GM18870 (cell line): Measurements from ENCODE around the gene TAS2R46.
"Not testable (repeated sequence)": the region's sequence is repeated elsewhere in the genome, so short reads cannot be mapped to it uniquely, and the experiment has no call there.

Source experiments
- ATAC-seq: cut with Tn5 transposase; IDR thresholded peaks from one replicate; pipeline ENCODE4 v1.9.1; 2021; ENCODE audit warnings: moderate library complexity; ENCODE audit not compliant: unreplicated experiment

TAS2R46 gene, protein sequence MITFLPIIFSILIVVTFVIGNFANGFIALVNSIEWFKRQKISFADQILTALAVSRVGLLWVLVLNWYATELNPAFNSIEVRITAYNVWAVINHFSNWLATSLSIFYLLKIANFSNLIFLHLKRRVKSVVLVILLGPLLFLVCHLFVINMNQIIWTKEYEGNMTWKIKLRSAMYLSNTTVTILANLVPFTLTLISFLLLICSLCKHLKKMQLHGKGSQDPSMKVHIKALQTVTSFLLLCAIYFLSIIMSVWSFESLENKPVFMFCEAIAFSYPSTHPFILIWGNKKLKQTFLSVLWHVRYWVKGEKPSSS

DNA sequence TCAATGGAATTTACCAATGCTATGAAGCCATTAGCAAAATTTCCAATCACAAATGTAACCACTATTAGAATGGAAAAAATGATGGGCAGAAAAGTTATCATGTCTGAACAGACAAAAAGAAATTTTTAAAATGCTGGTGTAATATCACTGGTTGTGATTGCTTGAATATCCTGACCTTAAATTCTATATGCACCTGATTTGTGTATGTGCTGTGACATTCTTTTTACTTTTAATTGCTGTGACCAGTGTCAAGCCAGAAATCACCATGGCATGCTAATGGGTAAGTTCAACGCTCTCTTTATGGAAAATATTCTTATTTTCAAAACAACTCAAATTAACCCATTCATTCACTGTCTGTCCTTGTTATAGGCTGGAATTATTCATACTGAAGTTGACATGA lies at the start of gene TAS2R46:
TSS of gene TAS2R46 (minus strand) at position 101 of the 400 bp plus-strand sequence. CDS start at position 101, 0 bp downstream.
- ATAC-seq: not testable (repeated sequence)

DNA sequence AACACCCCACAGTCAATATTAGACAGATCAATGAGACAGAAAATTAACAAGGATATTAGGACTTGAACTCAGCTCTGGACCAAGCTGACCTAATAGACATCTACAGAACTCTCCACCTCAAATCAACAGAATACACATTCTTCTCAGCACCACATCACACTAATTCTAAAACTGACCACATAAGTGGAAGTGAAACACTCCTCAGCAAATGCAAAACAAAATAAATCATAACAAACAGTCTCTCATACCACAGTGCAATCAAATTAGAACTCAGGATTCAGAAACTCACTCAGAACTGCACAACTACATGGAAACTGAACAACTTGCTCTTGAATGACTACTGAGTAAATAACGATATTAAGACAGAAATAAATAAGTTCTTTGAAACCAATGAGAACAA lies 49.1 kb upstream of the TAS2R46 start:
- not testable (repeated sequence) for ATAC-seq

DNA sequence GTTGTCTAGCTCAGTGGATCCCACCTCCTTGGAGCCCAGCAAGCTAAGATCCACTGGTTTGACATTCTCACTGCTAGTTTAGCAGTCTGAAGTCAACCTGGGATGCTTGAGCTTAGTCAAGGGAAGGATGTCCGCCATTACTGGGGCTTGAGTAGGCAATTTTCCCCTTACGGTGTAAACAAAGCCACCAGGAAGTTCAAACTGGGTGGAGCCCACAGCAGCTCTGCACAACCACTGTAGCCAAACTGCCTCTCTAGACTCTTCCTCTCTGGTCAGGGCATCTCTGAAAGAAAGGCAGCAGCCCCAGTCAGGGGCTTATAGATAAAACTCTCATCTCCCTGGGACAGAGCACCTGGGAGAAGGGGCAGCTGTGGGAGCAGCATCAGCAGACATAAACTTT lies 46.8 kb upstream of the TAS2R46 start:
- ATAC-seq: no peak

GRCh38 chr12:11107719-11108118 lies 45.6 kb upstream of the TAS2R46 start:
- no peak for ATAC-seq

DNA sequence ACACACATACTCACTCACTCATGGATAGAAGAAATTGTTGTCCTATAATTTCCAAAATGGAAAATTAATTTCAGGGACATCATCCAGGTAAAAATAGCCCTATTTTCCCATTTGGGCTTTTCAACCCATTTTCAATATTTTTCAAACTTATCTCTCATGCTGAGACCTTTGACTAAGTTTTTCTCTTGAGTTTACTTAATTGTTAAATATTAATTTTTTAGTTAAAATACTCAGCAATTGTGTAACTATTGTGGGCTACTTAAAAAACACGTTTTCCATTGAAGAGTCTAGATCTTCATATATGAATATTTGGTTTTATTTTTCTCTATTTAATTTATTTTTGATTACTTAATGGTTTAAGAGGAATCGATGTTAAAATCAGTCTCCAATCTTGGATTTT lies 44.2 kb upstream of the TAS2R46 start:
- ATAC-seq: no peak

DNA sequence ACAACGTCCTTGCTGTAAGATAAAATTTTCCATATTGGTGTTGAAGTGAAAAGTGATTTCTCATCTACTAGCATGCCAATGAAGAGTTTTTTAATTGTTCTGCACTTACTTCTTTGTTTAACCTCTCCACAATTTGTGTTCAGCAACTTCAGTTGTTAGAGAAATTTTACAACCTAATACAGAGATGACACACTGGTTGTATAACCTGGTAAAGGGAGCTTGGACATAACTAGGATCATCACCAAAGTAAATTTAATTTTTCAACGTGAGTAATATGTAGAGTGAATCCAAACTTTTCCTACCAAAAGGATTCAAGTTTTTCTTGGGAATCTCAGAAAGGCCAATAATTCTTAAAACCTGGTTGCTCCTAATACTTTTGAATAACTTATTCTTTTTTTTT lies 43.5 kb upstream of the TAS2R46 start:
- ATAC-seq: no peak

DNA sequence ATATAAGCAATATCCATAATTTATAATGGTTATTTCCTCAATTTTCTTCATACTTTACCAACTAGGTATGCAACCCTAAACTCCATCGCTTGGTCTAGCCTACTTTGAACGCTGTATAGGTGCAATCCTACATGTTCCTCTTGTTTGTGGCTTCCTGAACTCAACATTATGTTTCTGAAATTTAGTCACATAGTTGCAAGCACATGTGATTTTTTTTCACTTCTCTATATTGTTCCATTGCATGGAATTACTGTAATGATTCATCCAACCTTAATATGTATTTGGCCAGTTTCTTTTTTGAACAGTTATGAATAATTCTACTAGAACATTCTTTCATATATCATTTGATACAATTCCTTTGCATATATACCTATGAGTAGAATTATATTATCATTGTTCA lies 32.8 kb upstream of the TAS2R46 start:
- peak; percentile 74 for ATAC-seq

GRCh38 chr12:11092128-11092527 lies 30.0 kb upstream of the TAS2R46 start, which contains the start of gene TAS2R43:
Gene TAS2R43, minus strand, starts transcription at chr12:11092313. Its CDS starts 84 bp downstream, at chr12:11092229.
- ATAC-seq: no peak

GRCh38 chr12:11089246-11089645 lies 27.2 kb upstream of the TAS2R46 start:
- no peak for ATAC-seq

DNA sequence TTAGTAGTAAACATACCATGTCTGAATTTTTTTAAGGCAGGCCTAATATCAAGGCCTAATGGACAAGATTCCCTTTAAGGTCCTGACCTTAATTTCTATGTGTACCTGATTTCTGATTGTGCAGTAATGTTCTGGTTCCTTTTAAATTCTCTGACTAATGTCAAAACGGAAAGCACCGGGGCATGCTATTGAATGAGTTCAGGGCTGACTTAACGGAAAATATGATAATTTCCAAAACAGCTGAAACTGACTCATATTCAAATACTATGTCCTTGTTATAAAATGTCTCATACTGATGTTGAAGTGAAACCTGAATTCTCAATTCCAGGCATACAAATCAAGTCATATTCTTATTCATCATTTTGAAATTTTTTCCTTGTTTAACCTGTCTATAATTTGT lies 23.3 kb upstream of the TAS2R46 start:
- peak; percentile 85 for ATAC-seq

- no peak for ATAC-seq
Measured at GRCh38 chr12:11081987-11082386, 19.9 kb upstream of the TAS2R46 start.

GRCh38 chr12:11078246-11078645 lies 16.2 kb upstream of the TAS2R46 start:
- no peak for ATAC-seq

DNA sequence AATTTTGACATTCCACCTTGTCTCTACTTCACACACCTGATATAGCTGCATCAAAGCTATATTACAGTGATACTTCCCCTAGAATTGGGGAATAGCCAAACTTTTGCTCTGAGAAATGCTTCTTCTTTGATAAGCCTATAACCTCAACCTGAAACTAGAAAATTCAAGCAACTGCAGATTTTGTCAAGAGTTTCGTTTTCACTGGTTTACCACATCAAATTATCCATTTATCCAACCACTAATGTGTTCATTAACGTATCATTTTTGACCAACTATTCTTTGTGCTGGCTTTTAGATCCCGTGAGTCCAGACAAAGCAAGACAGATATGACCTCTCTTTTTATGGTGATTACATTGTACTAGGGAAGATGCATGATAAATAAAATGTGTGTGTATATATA lies 13.5 kb upstream of the TAS2R46 start:
- peak; percentile 79 for ATAC-seq

DNA sequence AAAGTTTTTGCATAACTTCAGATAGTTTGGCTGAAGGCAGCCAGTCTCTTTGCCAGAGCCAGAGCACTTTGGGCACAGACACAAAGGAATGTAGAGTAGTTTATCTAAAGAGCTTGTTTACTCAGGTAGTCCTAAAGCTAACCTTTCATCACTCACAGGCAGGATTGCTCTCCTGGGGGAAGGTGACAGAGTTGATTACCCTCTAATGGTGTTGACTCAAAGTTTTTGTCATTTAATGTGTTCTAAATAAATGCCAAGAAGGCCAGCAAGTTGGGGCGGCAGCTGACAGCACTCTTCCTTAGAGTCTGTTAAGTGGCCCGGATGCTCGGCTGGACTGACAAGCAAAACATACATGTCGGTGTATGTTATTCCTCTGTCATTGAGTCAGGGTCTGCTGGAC lies 9.3 kb upstream of the TAS2R46 start:
- no peak for ATAC-seq

DNA sequence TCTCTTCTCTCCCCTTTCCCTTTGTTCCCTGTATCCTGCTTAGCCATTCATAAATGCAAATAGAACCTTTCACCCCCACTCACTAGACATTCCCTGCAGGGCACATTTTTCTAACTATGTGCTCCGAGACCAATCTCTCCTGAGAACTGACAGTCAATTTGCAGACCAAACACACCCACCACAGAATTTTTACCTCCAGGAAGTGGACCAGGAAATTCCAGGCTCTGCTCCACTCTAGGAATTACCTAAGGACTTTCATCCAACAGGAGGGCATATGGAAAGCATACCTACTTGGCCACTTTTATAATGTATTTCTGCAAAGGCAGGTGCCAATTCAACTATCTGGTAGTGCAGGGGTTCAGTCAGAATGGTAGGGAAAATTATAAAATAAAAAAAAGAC lies 8.9 kb upstream of the TAS2R46 start:
- no peak for ATAC-seq

DNA sequence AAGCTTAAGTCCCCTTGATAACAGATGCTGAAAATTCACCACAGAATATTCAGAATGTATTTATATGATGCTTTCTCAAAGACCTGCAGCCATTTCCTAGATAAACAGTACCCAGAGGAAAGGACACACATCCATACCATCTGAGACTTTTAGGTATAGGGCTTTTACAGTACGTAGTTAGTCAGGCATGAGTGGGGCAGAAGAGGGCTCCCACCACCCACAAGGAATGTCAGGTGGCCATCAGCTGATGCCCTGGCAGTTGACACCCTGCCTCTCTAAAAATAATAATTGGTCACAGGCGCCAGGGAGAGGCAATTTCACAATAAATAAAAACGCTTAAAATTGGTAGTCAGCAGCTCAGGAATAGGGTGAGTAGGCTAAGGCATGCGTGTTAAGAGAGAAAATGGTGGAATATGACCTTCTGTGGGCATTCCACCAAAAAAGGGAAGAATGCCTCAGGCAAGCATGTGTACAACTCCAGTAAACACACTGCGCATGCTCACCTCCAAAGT lies 7.8 kb upstream of the TAS2R46 start:
- no peak for ATAC-seq

- ATAC-seq: no peak
Measured at GRCh38 chr12:11067514-11067913, 5.4 kb upstream of the TAS2R46 start.

DNA sequence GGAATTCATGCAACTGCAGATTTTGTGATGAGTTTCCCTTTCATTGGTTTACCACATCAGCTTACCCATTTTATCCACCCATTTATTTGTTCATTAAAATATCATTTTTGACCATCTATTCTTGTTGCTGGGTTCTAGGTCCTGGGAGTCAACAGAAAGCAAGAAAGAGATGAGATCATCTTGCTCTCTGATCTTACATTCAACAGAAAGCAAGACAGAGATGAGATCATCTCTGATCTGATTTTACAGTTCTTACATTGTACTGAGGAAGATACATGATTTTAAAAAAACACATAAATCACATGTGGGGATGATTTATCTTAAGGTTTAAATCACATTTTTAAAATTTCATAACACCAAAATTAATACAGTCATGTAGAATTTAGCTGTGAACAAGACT lies 2.3 kb downstream of the TAS2R46 start:
- ATAC-seq: no peak

DNA sequence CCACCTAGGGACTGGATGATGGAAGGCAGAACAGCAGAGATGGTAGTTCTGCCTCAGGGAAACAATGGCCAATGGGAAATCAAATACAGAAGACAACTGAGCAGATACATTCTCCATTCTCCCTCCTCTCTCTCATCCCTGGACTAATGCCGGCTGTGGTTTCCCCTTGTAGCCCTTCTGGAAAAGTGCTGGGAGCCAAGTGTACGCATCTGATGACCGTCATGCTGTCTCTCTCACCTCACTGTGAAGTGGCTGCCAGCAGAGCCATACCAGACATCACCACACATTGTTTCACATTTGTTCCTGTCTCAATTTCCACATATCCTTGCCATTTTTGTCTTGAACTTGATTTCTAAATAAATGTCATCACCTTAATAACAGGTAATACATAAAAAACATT lies 3.1 kb downstream of the TAS2R46 start:
- no peak for ATAC-seq

DNA sequence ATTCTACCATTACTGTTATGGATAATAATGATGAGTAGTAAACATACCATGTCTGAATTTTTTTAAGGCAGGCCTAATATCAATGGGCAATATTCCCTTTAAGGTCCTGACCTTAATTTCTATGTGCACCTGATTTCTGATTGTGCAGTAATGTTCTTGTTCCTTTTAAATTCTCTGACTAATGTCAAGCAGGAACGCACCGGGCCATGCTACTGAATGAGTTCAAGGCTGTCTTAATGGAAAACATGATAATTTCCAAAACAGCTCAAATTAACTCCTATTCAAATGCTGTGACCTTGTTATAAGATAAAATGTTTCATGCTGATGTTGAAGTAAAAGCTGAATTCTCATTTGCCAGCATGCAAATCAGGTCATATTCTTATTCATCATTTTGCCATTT lies 6.8 kb downstream of the TAS2R46 start:
- ATAC-seq: no peak

DNA sequence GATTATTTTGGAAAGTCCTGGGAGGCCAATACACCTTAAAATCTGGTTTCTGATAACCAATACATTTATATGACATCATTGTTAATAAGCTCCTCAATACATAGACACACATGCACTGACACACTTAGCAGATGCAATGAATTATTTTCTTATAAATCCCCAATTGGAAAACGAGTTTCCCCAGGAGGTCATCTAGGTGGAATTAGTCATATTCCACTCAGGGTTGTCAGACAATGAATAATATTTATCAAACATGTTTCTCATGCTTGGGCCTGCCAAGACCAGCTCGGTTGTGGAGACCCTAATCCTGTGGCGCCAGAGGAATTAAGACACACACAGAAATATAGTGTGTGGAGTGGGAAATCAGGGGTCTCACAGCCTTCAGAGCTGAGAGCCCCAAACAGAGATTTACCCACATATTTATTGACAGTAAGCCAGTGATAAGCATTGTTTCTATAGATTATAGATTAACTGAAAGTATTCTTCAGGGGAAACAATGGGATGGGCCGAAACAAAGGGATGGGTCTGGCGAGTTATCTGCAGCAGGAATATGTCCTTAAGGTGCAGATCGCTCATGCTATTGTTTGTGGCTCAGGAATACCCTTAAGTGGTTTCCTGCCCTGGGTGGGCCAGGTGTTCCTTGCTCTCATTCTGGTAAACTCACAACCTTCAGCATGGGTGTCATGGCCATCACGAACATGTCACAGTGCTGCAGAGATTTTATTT lies 12.1 kb downstream of the TAS2R46 start:
- not testable (repeated sequence) for ATAC-seq

DNA sequence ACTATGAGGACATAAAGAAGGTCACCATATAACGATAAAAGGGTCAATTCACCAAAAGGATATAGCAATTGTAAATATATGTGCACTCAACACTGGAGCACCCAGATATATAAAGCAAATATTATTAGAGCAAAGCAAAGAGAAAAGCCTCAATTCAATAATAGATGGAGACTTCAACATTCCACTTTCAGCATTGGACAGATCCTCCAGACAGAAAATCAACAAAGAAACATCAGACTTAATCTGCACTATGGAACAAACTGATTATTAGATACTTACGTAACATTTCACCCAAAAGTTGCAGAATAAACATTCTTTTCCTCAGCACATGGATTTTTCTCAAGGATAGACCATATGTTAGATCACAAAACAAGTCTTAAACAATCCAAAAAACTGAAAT lies 20.7 kb downstream of the TAS2R46 start:
- not testable (repeated sequence) for ATAC-seq
